Femur (tissue), 1 donor: ENCODE results near the gene OR2F2.
A peak's percentile ranks its signal among the peaks of the same experiment; 100 is the strongest.

Experiments
- DNase-seq: peaks from one replicate; pipeline ENCODE4 v3.0.0-alpha.2; 2017

Gene OR2F2, protein sequence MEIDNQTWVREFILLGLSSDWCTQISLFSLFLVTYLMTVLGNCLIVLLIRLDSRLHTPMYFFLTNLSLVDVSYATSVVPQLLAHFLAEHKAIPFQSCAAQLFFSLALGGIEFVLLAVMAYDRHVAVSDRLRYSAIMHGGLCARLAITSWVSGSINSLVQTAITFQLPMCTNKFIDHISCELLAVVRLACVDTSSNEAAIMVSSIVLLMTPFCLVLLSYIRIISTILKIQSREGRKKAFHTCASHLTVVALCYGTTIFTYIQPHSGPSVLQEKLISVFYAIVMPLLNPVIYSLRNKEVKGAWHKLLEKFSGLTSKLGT

DNA sequence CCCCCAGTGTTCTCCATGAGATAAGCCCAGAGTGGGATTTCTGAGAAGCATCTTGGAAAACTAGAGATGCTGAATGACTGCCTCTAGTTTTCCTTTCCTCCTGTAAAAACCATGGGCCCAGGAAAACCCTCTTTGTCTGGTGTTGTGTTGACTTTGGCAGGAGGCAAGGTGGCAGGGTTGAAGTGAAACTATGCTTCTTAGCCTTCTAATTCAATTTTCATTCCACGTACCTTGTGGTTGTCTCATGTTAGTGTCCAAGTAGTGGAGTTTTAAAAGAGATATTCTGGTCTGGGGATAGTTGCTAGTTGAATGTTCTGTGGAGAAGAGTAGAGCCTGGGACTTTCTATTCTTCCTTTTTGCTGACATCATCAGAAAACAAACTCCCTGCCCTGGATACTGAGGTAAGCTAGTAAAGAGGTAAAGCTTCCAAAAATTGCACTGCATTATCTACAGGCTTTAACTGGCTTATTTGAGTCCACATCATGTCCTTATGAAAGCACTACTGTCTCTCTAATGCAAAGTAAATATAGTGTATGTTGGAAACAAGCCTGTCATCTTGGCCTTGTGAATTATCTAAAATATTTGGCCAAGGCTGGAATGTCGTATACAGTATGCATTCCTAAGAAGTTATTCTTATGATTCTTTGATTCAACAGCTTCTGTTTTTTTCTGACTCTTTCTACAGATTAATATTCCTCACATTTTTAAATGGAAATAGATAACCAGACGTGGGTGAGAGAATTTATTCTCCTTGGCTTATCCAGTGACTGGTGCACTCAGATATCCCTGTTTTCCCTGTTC is at the start of gene OR2F2:
OR2F2 (plus strand) TSS at position 708 of the 800 bp plus-strand sequence; CDS start at position 708, 0 bp downstream.
- DNase-seq = no peak

DNA sequence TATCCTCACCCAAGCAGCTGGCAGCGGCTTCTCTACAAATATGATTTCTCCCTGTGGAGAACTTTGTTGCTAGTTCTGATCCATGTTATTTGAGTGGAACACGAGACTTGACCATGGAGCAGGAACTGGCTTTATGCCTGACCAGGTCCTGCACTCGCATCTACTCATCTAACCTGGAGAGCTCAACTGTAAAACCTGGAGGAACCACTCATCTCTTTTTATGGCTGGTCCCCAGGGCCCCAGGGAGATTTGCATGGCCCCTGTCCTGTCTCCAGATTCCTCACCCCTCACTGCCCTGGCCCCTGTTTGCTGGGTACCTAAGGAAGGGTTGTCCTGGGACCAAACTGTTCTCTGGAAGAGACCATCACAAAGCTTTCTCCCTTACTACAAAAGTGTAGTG is 49.1 kb upstream of the OR2F2 start:
- no peak for DNase-seq

DNA sequence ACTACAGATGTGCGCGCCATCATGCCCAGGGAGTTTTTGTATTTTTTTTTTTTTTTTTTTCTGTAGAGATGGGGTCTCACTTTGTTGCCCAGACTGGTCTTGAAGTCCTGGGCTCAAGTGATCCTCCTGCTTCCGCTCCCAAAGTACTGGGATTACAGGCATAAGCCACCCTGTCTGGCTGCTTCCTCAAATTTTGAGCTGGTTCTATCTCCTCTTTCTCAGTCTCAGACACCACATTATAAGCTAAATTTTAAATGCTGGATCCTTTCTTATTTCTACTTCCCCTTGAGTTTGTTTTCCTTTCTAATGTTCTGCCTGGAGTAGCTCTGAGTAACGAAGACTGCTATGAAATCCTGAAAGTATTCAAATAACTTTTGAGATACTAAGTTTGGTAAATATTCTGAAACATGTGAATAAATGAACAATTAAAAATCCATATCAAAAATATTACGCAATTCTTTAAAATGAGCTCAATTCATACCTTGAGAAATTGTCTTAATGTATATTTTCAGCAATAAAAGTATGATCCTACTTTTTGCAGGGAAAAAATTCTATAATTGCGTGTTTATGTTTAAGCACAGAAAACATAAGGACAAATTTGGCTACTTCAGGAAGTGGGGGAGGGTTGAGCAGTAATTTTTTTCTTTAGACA is 48.1 kb upstream of the OR2F2 start:
- no peak for DNase-seq

DNA sequence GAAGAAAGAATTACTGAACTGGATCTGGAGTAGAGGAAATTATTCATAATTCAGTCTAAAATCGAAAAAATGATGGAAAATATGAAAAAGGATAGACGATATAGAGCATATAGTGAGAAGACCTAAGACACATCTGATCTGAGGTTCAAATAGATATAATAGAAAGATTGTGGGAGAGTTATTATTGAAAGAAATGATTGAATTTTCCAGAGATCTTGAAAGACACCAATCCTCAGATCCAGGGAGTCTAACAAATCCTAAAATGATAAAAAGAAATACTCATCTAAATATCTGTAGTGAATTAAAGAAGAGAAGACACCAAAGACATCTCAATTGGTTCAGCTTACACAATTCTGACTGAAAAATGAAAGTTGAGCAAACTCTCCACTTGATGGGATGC is 46.0 kb upstream of the OR2F2 start:
- no peak for DNase-seq

DNA sequence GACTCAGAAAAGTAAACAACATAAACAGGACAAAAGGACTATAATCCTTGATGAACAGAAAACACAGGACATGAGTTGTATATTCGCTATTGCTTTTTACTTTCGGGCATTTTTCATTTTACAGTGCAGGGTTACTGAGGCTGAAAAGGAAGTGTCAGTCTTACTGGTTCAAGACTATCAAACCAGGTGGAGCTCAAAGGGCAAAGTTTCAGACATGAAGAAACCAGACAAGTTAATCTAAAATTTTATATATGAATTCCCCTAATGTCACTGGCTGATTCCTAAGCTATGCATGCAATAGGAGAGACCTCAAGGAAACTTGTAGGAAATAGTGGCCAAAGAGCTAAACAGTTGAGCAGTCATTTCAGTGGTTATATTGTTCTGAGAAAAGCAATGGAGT is 44.5 kb upstream of the OR2F2 start:
- no peak for DNase-seq

DNA sequence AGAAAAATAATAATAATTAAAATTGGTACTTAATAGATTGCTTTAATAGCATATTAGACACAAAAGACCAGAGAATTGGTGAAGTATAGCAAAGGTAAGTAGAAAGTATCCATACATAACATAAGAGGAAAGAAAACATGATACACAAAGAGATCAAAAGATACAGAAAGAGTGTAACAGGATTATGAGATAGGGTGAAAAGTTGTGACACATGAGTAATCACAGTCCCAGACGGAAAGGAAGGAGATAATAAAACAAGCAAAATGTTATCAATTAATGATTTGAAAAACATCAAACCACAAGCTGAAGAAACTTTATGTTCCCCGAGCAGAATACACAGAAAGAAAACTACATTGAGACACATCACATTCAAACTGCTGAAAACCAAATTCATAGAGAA is 43.6 kb upstream of the OR2F2 start:
- no peak for DNase-seq

DNA sequence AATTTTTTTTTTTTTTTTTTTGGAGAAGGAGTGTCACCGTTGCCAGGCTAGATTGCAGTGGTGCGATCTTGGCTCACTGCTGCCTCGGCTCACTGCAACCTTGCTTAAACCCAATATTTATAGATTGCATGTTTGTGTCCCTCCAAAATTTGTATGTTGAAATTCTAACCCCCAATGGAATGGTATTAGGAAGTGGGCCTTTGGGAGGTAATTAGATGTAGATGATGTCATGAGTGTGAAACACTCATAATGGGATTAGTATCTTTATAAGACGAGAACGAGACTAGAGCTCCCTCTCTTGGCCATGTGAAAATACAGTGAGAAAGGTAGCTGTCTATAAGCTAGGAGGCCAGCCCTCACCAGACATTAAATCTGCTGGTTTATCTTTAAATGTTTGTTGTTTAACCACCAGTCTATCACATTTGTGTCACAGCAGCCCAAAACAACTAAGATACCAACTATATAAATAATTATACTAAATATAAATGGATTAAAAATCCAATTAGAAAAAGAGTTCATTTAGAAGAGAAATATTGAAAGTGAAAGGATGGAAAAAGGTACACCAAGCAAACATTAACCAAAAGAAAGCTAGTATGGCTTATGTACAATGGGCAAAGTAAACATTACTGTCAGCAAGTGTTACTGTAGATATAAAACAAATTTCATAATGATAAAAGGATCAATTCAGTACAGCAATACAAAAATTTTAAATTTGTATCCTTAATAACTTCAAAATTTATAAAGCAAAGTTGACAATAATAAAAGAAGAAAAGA is 42.3 kb upstream of the OR2F2 start:
- no peak for DNase-seq

DNA sequence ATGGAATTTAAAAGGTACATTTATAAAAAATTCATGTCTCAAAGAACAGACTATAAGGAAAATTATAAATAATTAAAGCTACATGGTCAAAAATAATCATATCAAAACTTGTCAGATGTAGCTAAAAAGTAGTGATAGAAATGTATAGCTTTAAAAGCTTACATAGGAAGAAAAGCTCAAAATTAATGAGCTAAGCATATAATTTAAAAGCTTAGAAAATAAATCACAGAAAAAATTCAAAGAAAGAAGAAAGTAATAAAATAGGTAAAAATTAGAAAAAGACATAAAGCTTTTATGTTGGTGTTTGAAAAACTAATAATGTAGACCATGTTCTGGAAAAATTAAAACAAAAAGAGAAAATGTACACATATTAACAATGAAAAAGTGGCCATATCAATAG is 38.4 kb upstream of the OR2F2 start:
- no peak for DNase-seq

DNA sequence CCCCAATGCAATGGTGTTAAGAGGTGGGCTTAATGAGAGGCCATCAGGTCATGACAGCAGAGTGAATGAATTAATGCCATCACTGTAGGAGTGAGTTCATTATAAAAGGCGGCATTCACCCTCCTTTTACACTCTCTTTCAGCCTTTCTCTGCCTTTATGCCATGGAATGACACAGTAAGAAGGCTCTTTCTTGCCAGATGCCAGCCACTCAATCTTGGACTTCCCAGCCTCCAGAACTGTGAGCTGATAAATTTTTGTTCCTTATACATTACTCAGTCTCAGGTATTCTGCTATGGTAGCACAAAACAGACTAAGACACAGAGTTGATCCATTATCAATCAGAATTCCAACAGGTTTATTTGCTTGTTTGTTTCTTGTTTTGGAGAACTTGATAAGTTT is 36.2 kb upstream of the OR2F2 start:
- DNase-seq = no peak

DNA sequence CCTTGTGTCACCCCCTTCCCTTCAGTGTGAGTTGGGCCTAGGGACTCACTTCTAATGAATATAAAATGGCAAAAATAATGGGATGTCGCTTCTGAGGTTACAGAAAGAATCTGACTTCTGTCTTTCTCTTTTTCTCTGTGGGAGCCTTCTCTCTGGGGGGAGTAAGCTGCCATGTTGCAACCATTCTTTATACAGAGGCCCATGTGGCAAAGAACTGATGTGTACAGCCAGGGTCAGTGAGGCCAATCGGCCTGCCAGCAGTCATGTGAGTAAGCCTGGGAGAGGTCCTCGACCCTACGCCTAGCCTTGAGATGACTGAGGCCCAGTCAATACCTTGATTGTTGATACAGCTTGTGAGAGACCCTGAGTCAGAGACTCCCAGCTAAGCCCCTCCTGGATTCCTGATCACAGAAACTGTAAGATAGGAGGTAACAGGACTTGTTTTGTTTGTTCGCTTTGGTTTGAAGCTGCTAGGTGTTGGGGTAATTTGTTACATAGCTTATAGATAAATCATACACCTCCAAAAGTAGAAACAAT is 34.7 kb upstream of the OR2F2 start:
- DNase-seq = no peak

DNA sequence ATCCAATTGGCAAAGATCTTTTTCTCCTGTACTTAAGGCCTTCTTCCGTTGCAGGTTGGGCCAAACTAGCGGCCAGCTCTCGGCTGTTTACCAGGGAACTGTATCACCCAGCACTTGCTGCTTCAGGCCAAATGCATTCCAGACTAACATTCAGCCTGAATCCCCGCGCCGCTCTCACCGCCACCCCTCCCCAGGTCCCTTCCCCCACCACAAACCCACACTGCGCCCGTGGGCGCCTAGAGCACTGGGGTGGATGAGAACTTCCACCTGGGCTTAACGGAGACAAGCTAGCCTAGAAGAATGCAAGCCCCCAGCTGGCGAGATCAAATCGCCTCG is 33.7 kb upstream of the OR2F2 start:
- DNase-seq = peak; percentile 62

DNA sequence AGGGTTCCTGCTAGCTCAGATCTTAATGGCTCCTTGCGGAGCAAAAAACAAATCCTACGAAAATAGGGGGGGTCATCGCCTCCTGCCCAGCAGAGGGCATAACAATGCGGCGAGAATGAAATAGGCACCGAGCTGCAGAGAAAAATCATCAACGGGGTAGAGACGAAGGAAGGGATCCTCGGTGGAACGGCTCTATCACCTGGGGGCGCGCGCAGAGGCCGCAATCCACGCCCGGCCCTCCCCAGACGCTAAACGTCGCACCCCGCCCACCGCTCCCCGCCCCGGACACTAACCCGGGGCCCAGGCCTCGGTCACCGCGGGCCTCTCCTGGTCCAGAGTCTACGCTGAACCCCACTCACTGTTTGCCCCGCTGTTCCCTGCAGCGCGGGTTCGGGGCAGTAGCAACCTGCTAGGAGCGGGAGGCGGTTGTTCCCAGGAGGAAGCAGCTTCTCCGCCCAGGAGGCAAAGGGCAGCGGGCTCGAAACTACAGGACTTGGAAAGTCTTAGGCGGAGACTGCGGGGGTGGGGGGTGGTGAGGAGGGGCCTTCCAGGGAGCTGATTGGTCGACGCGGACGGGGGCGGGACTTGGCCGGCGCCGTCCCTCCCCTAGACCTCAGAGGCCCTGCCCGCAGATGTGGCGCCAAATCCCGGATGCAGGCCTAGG is 33.2 kb upstream of the OR2F2 start, which contains the start of gene TCAF1:
TCAF1 (minus strand) TSS at position 509 of the 664 bp plus-strand sequence. CDS start 25,568 bp downstream, outside the sequence.
- peak; percentile 97 for DNase-seq

DNA sequence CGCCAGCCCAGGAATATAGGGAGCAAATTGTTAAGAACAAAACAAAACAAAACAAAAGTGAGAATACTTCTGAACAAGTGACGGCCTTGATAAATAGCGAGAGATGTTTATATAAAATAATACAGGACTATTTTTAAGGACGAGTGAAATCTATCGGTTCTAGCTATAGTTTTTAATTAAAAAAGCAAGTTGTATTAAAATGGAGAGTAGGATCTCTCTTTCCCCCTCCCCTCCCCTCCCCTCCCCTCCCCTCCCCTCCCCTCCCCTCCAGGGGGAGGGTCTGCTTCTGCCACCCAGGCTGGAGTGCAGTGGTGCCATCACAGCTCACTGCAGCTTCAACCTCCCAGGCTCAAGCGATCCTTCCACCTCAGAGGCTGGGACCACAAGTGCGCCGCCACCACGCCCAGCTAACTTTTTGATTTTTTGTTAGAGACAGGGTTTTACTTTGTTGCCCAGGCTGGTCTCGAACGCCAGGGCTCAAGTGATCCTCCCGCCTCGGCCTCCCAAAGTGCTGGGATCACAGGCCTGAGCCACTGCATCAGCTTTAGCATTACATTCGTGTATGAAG is 32.6 kb upstream of the OR2F2 start:
- no peak for DNase-seq

DNA sequence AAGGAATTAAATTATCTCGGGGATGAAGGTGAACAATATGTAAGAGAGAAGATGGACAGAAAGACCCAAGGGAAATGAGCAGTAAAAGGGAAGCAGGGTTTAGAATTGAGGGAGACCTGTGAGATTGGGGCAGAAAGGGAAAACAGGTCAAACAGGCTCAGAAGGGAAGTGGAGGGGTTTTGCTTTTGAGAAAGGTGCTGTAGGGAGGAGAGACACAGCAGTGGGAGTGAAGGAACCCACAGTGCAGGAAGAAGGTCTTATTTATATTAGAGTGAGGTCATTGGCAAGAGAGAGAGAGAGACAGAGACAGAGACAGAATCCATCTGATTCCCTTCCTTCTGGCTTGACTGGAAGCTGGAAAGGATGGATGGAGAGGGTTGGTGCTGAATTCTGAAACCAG is 29.5 kb upstream of the OR2F2 start:
- DNase-seq = no peak

DNA sequence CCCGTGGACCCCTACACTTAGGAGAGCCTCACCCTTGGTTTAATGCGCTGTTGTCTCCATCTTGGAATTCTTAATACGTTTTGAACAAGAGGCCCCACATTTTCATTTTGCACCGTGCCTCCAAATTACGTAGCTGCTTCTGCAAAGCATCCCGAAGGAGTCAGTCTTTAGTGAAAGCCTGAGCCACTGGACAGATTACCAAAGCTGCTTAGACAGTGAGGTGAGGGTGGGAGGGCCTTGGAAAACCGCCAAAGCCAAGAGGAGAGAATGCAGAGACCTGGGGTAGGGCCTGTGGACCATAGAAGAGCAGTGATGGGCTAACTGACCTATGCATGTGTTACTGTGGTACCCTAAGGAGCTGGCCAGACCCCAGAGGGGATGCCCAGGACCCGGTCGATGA is 28.9 kb upstream of the OR2F2 start:
- DNase-seq = no peak

DNA sequence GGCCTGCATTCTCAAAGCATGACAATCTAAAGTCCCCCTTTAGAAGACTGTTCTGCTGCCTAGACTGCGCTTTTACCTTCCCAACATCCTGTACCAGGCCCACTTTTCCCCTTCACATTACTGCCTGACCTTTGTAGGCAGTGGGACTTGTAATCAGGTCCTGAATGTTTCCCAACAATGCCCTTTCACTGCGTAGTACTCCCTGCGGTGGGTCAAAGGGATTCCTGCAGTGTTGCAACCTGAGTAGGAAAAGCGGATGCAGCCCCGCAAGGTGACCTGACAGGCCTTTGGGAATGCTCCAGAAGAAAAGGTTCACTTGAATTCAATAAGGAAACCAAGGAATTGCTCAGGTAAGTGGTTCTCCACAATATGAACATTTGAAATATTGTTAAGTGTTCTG is 28.1 kb upstream of the OR2F2 start:
- DNase-seq = no peak

DNA sequence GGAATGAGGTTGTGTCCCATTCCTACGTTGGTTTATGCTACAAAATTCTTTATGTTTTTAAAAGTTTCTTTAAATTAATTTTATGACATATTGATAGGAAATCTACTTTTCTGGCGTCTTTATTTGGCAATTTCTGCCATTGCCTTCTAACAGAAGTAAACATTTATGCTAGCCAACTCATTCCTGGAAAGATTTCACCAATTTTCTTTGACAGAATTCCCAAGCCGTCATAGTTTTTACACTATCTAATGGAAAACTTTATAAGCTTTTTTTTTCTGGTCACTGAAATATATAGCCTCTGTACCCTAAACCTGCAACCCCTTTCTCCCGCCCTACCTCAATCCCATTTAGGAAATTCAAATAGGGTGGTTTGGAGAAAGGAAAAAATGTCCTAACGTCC is 26.9 kb upstream of the OR2F2 start:
- DNase-seq = no peak

DNA sequence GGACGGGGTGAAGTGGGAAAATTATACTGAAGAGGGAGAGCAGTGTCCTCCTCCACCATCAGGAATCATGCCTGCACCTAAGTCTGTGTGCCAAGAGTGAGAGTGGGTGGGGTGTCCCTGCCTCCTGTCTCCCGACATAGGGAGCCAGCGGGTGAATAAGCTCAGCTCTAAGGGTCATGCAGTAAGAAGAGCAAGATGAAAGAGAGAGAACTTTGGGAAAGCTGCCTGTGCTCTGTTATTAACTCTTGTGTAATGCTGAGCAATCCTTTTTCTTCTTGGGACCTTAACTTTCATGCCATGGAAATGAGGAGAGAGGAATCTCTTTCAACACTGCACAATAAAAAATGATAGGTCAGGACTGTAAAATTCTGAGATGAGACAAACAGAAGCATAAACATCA is 25.2 kb upstream of the OR2F2 start:
- DNase-seq = no peak

DNA sequence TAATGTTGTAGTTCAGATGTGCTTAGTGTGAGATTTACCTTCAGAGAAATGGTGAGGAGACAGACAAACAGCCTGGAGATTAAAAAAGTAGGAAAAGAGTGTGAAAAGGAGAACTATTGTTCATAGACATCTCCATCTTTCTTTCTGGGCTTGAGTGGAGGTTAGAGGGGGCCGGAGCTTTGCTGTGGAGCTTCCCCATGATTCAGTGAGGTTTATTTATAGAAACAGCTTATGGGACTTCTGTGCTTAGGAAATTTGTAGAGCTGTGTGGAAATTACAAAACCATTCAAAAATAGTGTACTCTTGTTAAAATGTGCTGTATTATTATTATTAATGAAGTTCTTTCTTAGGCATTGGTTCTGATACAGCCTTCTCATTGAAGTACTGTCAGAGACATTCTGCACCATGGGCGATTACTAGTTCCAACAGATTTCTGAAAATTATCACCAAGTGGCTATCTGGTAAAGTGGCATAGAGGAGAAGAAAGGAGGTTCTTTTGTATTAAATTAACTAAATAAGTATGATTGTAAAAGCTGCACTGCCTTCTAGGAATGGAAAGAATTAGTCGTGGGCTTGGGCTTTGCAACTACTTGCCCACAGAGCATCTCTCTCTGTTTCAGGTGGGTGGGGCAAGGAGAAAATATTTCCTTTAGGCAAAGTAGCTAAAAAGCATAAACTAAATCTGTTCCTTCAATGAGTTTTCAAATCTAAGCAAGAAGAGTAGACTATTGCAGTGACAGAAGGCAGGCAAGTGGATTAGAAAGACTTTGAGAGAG is 24.4 kb upstream of the OR2F2 start:
- DNase-seq = no peak

DNA sequence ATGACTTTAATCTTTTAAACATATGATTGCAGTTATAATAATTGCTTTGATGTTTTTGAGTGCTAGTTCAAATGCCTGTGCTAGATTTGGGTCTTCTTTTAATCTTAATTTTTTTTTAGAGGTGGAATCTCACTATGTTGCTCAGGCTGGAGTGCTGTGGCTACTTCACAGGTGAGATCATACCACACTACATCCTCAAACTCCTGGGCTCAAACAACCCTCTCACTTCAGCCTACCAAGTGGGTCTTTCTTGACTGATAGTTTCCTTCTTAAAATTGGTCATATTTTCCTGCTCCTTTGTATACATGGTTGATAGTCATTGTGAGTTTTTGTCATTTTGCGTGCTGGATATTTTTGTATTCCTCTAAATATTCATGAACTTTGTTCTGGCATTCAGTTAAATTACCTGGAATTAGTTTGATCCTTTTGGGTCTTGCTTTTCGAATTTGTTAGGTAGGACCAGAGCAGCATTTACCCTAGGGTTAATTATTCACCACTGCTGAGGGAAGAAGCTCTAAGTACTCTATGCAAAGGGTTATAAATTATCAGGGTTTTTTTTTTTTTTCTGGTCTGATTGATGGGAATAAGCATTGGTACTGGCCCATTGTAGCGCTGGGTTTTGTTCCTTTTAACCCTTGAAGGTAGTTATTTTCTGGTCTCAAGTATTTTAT is 21.0 kb upstream of the OR2F2 start:
- DNase-seq = no peak
